HEK293 (cell line): ENCODE measurements around the gene BBOX1.

Source experiments
- CTCF ChIP-seq: fragments of 450-650 bp; formaldehyde crosslinking; IDR thresholded peaks from 2 replicates; pipeline ENCODE4 v1.5.1; 2016; ENCODE audit warnings: missing biosample characterization, missing genetic modification characterization
- ZBTB1 ChIP-seq: fragments of 450-650 bp; formaldehyde crosslinking; IDR thresholded peaks from 2 replicates; pipeline ENCODE4 v1.5.1; 2016; ENCODE audit warnings: missing biosample characterization, missing genetic modification characterization
- ZNF48 ChIP-seq: fragments of 450-650 bp; formaldehyde crosslinking; IDR thresholded peaks from 2 replicates; pipeline ENCODE4 v1.5.1; 2016; ENCODE audit warnings: missing biosample characterization, missing genetic modification characterization
- ZNF600 ChIP-seq: fragments of 450-650 bp; formaldehyde crosslinking; IDR thresholded peaks from 2 replicates; pipeline ENCODE4 v1.5.1; 2016; ENCODE audit warnings: missing biosample characterization, missing genetic modification characterization

- TF ChIP-seq ZBTB1 (tag by site-specific recombination) (no peak), CTCF (no peak), ZNF48 (tag by site-specific recombination) (no peak), ZNF600 (tag by site-specific recombination) (no peak)
Measured at GRCh38 chr11:27153136-27153535, 112.5 kb downstream of the BBOX1 start.
